Measurements from ENCODE around the gene RNF212.

The RNF212 gene

DNA sequence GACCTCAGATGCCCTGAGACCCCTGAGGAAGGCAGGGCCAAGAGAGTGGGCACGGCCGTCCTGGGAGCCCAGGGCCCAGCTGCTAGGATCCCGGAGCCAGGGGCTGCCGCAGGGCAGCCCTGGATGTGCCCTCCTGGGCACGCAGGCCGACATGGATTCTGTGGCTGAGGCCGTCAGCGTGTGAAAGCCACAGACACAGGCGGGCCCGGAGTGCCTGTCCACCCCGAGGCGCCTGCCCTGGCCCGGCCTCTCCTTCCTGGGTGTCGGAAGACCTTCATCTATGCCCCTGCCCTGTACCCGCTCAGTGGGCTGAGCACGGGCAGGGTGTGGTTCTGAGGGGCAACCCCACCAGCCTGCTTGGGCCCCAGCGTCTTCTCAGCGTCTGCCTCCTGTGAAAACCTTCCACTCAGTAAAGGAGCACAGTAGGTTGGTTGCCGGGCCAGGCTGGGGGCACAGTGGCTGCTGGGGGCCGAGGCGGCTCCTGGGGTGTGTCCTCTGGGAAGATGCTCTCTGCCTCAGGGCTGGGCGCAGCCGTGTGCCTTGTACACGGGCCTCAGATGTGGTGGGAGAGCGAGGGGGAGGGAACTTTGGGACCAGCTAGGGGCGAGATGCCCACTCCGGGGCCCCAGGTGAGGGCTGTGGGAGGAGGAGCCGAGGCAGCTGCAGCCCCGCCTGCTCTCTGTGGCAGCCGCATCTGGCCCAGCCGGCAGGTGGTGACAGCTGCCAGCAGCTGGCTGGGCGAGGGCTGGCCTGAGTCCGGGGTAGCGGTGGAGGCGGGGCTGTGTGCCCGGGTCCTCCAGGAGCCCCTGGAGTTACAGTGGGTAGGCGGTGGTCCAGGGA is 81.2 kb downstream of the RNF212 start:
- DNase-seq = no peak

DNA sequence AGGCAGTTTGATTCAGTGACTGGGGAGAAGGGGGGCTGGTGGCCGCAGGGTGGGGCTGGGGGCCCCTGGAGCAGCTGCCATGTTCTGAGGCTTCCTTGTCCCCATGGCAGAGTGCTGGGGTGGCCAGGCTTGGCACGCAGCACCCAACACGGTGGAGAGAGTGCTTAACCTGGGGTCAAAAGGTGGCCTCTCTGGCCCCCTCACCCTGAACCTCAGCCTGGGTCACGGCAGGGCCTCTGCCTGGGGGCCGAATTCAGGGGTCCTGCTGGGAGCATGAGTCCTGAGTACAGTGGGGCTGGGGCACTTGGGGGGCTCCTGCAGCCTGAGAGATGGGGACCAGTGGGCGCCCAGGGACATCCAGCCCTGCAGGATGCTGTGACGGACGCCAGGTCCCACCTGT is 82.0 kb downstream of the RNF212 start:
- no peak for DNase-seq

DNA sequence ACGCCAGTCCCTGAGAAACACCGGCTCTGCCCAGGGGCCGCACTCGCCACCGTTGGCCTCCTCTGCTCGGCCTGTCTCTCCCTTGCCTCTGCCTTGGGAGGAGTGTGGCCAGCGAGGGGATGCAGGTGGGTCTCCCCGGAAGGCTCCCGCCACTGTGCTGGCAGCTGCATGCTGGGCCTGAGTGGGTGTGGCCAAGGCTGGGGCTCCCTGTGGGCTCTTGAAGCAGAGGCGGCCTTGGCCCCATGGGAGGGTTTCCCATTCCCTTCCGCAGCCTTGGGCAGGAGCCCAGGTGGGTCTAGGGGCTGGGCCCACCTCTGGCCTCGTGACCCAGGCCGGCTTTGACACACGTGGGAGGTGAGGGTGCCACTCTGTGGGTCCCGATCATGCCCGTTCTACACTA is 82.8 kb downstream of the RNF212 start:
- no peak for DNase-seq

DNA sequence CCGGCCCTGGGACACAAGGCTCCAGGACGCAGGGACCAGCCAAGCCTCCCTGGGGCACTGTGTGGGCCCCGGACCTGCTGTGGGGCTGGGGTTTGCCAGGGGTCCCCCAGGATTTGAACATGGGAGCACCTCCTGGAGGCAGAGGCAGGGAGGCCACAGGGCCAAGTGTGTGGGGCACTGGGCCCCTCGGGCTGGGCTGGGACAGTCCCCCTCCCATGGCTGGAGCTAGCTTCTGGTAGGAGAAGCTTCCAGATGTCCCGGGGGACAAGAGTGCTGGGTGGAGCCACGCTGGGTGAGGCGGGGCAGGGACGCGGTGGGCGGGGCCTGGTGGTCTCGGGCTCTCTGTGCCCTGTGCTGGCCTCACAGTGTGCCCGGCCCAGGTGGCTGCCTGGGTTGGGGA is 83.3 kb downstream of the RNF212 start:
- DNase-seq = no peak

DNA sequence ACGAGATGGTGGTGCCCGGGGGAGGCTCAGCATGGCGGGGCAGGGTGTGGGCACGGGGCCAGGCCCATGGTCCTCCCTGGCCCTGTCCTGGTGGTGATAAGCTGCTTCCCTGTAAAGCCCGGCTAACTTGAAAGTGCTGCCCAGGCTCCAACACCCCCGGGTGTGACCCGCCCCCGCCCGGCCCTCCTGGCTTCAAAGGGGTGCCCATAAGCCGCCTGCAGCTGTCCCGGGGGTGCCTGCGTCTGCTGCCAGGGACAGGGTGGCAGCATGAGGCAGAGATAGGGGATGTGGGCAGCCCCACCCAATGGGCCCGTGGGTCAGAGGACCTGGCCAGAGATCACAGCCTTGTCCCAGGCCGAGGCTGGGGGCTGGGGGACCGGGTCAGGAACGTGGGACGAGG is 83.8 kb downstream of the RNF212 start:
- DNase-seq = no peak

DNA sequence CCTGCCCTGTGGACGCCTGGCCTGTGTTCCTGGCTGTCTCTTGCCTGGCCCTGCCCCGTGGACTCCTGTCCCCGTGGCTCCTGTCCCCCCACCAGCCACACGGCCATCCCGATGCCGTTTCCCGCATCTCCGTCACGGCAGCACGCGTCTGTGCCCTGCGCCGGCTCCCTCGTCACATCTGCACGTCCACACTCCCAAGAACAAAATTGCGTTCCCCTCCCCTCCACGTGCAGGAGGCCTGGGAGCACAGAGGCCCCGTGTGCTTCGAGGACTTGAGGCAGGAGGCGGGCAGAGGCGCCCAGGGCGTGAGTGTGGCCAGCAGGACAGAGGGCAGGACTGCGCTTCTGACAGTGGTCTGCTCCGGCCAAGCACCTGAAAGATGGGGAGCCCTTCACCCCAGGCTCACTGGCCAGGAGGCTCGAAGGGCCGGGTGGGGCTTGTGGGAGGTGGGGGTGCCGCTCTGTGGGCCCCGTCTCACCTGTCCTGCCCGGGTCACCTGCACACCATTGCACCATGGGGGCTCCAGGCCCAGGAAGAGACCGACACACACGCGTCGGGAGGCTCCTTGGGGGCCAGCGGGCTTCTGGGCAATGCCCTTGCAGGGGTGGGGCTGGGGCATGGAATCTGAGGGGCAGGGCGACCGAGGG is 84.7 kb downstream of the RNF212 start:
- no peak for DNase-seq

DNA sequence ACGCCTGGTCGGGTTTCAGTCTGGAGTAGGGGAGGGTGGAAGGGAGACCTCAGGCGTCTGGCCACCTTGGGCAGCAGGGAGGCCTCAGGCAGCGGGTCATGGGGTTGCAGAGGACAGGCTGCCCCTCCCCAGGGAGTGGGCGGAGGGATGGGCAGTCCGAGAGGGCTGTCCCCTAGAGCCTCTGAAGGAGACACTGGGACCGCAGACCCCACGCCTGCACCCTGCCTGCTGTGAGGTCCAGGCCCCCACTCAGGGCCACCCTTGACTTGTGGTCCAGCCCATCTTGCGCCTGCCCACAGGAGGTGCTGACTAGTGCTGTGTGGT is 85.5 kb downstream of the RNF212 start:
- no peak for DNase-seq

DNA sequence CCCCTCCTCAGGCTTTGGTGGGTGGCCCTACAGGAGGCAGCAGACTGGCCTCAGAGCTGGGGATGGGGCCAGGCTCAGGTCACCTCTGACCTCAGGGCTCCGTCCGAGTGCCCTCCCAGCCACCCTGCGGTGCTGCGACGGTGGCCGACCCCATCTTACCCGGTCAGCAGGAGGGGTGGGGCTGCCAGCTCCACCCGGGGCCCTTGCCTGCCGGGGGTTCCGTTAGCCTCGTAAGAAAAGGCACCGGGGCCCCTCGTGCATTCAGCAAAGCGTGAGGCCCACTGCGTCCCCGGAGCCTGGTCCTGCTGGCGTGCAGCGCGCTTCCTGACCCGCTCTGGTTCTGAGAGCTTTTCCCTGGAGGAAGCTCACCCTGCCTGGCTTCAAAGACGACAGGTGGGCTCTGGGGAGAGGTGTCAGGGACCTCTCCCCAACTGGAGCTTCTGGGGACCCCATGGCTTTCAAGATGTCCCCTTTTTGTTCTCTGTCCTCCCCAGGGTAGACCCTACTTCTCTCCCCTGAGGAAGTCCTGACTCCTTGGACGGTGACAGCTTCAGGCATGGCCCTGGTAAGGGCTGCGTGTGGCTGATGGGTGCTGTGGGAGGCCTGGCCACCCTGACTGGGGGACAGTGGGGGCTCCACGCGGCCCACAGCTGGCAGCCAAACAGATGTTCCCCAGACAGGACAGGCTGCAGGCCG is 86.0 kb downstream of the RNF212 start:
- DNase-seq = no peak

DNA sequence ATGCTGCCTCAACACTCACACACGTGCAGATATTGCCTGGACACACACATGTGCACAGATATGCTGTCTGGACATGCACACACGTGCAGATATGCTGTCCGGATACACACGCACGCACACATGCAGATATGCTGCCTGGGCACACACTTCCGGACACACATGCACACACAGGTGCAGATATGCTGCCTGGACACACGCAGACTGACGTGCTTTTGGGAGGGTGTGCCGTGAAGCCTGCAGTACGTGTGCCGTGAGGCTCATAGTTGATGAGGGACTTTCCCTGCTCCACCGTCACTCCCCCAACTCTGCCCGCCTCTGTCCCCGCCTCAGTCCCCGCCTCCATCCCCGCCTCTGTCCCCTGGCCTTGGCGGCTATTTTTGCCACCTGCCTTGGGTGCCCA is 87.2 kb downstream of the RNF212 start:
- DNase-seq = no peak

DNA sequence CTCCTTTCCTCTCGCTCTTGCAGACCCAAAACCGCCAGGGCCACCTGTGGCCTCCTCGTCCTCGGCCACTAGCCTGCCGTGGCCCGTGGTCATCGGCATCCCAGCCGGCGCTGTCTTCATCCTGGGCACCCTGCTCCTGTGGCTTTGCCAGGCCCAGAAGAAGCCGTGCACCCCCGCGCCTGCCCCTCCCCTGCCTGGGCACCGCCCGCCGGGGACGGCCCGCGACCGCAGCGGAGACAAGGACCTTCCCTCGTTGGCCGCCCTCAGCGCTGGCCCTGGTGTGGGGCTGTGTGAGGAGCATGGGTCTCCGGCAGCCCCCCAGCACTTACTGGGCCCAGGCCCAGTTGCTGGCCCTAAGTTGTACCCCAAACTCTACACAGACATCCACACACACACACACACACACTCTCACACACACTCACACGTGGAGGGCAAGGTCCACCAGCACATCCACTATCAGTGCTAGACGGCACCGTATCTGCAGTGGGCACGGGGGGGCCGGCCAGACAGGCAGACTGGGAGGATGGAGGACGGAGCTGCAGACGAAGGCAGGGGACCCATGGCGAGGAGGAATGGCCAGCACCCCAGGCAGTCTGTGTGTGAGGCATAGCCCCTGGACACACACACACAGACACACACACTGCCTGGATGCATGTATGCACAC is 88.3 kb downstream of the RNF212 start:
- no peak for DNase-seq

DNA sequence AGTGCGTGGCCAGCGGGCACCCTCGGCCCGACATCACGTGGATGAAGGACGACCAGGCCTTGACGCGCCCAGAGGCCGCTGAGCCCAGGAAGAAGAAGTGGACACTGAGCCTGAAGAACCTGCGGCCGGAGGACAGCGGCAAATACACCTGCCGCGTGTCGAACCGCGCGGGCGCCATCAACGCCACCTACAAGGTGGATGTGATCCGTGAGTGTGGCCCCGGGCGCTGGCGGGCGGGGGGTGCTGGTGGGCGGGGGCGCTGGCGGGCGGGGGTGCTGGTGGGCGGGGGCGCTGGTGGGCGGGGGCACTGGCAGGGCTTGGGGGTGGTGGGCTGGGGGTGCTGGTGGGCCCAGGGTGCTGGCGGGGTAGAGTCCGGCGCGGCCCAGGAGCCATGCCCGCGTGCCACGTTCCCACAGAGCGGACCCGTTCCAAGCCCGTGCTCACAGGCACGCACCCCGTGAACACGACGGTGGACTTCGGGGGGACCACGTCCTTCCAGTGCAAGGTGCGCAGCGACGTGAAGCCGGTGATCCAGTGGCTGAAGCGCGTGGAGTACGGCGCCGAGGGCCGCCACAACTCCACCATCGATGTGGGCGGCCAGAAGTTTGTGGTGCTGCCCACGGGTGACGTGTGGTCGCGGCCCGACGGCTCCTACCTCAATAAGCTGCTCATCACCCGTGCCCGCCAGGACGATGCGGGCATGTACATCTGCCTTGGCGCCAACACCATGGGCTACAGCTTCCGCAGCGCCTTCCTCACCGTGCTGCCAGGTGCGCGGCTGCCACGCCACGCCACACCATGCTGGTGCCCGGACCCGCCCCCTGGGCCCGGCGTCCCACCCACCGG is 89.2 kb downstream of the RNF212 start:
- no peak for DNase-seq

DNA sequence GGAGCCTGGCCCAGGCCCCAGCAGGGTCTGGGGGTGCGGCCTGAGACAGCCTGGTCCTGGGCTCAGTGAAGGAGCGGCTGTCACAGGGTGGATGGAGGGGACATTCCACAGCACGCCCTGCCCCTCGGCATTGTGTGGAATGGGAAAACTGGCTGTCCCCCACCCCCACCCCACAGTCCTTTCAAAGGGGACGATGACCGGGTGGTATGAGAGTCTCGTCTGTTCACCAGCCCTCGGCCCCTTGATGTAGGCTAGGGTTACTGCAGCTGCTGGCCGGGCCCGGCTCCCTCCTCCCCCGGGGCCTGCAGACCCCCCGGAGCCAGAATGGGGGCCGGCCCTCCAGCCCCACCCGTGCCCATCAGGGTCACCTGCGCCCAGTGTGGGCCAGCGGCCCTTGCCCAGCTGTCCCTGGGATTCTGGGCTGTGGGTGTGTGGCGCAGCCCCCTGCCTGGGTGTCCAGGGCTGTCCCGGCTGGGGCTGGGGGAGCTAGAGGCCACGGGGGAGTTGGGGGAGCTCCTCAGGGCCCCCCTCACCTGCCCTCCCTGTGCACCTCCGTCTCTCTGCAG is 90.2 kb downstream of the RNF212 start:
- DNase-seq = no peak

DNA sequence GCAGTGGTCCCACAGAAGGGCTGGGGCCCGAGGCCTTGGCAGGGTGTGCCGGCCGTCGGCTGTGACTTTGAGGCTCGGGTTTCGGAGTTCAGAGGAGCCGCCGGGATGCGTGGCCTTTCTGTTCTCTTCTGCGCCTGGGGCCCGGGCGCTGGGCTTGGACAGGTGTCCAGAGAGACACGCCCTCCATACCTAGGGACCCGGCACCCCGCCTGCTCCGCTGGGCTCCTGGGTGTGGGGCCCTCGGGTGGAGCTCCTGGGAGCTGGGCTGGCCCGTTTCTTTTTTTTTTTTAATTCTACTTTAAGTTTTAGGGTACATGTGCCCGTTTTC is 90.7 kb downstream of the RNF212 start:
- no peak for DNase-seq

DNA sequence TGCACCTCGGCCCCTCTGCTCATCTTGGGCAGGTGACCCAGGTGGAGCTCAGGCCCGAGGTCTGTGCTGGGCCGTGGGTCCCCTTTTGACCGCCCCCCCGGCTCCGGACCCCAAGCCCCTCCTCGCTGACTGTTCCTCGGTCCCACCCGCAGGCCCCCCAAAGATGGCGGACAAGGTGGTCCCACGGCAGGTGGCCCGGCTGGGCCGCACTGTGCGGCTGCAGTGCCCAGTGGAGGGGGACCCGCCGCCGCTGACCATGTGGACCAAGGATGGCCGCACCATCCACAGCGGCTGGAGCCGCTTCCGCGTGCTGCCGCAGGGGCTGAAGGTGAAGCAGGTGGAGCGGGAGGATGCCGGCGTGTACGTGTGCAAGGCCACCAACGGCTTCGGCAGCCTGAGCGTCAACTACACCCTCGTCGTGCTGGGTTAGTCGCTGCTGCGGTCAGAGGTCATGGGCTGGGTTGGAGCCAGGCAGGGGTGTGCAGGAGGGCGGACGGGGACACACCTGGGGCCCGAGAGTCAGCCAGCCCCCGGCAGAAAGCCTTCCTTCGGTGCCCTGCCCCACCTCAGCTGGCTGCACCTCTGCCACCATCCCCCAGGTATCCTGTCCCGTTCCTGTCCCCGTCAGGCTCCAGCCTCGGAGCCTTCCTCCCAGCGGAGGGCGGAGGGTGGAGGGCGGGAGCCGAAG is 91.2 kb downstream of the RNF212 start:
- no peak for DNase-seq

Measured in retina (tissue), 1 donor.